ENCODE results near the gene CD164L2. TPM values are rescaled to one million over a fixed set of nuclear protein-coding genes. Genes with fewer than 3 reads are reported as not detected.

The CD164L2 gene
- total and polyA plus RNA-seq, 12 donors, result 0.11 to 2.6 (median 0.17) TPM; not detected in 6

DNA sequence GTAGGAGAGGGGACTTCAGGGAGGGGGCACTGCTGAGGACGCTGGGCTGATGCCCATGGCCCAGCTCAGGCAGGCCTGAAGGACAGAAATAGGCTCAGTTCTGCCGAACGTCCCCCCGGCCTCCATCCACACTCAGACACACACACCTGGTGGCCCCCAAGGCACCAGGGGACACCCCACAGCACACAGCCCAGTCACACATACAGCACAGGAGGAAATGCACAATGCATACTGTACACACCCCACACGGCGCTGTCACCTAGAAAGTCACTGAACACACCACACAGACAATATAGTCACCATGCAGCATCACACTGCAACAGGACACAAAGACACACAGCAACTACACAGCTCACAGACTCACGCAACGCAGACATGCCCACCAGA is 40.7 kb downstream of the CD164L2 start:
- TF ChIP-seq, protein P1, sequence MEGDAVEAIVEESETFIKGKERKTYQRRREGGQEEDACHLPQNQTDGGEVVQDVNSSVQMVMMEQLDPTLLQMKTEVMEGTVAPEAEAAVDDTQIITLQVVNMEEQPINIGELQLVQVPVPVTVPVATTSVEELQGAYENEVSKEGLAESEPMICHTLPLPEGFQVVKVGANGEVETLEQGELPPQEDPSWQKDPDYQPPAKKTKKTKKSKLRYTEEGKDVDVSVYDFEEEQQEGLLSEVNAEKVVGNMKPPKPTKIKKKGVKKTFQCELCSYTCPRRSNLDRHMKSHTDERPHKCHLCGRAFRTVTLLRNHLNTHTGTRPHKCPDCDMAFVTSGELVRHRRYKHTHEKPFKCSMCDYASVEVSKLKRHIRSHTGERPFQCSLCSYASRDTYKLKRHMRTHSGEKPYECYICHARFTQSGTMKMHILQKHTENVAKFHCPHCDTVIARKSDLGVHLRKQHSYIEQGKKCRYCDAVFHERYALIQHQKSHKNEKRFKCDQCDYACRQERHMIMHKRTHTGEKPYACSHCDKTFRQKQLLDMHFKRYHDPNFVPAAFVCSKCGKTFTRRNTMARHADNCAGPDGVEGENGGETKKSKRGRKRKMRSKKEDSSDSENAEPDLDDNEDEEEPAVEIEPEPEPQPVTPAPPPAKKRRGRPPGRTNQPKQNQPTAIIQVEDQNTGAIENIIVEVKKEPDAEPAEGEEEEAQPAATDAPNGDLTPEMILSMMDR (IDR thresholded peaks at IDR 0.05), result no peak
- no peak for TF ChIP-seq POLR2A (IDR thresholded peaks at IDR 0.05)
- 55 to 75% (median 73%) methylated on average over 5 to 8 of the region's 8 CpGs for WGBS, 4 donors
- H3K4me1 ChIP-seq (replicated peaks in 1 of 2), result peaks cover 0 to 8% of the 10 kb centered on the region in 2 donors
- no peaks in the 10 kb centered on the region for H3K36me3 ChIP-seq (replicated peaks in 1 of 2)
- no peaks in the 10 kb centered on the region for H3K9me3 ChIP-seq (replicated peaks in 1 of 3)
- H3K27ac ChIP-seq, result no peak overlapping the region
- no peak for DNase-seq
- H3K4me3 ChIP-seq, result no peak overlapping the region
- intact Hi-C loops (cut with DNase I), result no loop called here
- H3K27me3 ChIP-seq, result no peaks in the 10 kb centered on the region

DNA sequence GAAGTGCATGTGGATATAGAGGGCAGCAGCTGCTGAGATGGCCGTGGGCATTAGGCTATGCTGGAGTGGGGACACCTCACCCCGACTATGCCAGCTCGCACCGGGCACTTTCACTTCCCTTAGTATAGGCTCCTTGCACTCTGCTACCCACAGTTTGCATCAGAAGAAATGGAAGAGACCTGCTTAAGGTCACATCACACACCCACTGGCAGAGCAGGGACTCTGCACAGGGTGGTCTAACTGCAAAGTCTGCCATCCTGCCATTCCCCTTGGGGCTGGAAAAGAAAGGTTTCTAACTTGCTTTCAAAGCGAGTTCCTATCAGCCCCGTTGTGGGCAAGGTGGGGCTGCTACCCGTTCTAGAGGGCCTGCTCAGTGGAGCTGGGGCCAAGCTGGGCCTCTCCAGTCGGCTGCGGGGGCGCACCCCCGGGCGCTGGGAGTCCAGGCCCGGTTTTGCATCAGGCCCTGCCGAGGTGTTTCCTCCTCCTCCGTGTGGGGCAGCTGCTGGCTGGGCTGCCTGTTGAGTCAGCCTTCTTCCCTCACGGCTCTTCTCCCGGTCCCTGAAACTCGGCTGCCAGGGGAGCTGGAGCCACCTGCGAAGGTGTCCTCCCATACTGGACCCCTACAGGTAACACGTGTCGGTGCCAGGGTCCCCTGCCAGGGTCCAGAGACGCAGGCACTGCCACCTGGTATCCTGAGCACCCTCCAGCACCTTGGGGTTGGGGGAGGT is 41.4 kb downstream of the CD164L2 start, which contains the start of gene SYTL1:
SYTL1 (plus strand) TSS at position 498 of the 728 bp plus-strand sequence. CDS start 3,313 bp downstream, outside the sequence.
- Histone ChIP-seq H3K4me3 (no peak within 1 kb of the TSS), H3K27ac (peak within 1 kb of the TSS in 1 of 5 donors; percentile 29), H3K36me3 (replicated peaks in 1 of 2) (peaks cover 0 to under 1% of the 10 kb centered on the region in 2 donors), H3K9me3 (replicated peaks in 1 of 3) (no peaks in the 10 kb centered on the region), H3K27me3 (no peaks in the 10 kb centered on the region), H3K4me1 (replicated peaks in 1 of 2) (peaks cover 0 to 8% of the 10 kb centered on the region in 2 donors)
- intact Hi-C loops (cut with DNase I), result no loop called here
- TF ChIP-seq, protein P1 (IDR thresholded peaks at IDR 0.05), result no peak
- no peak for TF ChIP-seq POLR2A (IDR thresholded peaks at IDR 0.05)
- DNase-seq, result peak in 5 of 7 donors; percentile 51 to 62 (median 56)
- 22 to 43% (median 33%) methylated on average over 11 to 22 of the region's 22 CpGs for WGBS, 4 donors

DNA sequence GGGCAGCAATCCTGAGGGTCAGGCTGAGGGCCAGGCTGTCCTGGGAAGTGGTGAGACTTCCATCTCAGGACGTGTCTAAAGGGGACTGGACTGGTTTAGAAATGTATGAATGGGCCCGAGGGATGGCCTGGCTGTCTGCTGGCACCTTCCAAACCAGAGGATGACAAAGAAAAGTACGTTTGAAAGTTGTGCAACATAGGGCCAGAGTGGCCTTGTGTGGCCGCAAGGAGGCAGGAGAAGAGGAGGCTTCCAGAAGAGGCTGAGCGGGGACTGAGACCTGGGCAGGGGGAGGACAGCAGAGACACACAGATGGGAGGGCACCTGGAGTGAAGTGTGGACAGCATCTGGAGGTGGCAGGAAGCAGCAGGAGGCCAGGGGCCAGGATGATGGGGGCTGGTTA is 43.9 kb downstream of the CD164L2 start:
- H3K4me3 ChIP-seq, result no peak overlapping the region
- TF ChIP-seq, protein P1 (IDR thresholded peaks at IDR 0.05), result peak in 1 of 6 experiments; percentile 7
- no peak for TF ChIP-seq POLR2A (IDR thresholded peaks at IDR 0.05)
- 40 to 50% (median 44%) methylated on average over 5 of the region's 5 CpGs for WGBS, 4 donors
- H3K27ac ChIP-seq, result no peak overlapping the region
- H3K4me1 ChIP-seq (replicated peaks in 1 of 2), result peaks cover 0 to 8% of the 10 kb centered on the region in 2 donors
- peaks cover 0 to 25% of the 10 kb centered on the region in 2 donors for H3K36me3 ChIP-seq (replicated peaks in 1 of 2)
- intact Hi-C loops (cut with DNase I), result no loop called here
- H3K9me3 ChIP-seq (replicated peaks in 1 of 3), result no peaks in the 10 kb centered on the region
- H3K27me3 ChIP-seq, result no peaks in the 10 kb centered on the region
- peak in 1 of 7 donors; percentile 23 for DNase-seq

DNA sequence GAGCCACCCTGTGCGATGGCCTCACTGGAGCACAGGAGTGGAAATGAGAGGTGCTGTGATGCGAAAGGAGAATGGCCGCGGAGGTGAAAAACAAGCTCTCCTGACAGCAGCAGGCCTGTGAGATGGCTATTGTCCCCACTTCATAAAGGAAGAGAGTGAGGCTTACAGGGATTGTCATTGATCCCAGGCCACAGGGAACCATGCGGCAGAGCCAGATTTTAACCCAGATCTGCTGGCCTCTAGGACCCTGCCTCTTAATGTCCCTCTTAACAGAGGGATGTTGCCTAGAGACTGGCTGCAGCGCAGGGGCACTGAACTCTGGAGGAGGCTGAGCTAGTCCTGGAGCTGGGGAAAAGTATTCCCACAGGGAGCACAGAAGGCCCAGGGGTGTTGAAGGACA is 44.4 kb downstream of the CD164L2 start:
- intact Hi-C loops (cut with DNase I), result no loop called here
- H3K4me1 ChIP-seq (replicated peaks in 1 of 2), result peaks cover 0 to 8% of the 10 kb centered on the region in 2 donors
- no peaks in the 10 kb centered on the region for H3K27me3 ChIP-seq
- peaks cover 0 to 30% of the 10 kb centered on the region in 2 donors for H3K36me3 ChIP-seq (replicated peaks in 1 of 2)
- H3K9me3 ChIP-seq (replicated peaks in 1 of 3), result no peaks in the 10 kb centered on the region
- 89 to 96% (median 91%) methylated on average over 6 of the region's 6 CpGs for WGBS, 4 donors
- H3K4me3 ChIP-seq, result no peak overlapping the region
- no peak overlapping the region for H3K27ac ChIP-seq
- TF ChIP-seq, protein P1 (IDR thresholded peaks at IDR 0.05), result no peak
- TF ChIP-seq POLR2A (IDR thresholded peaks at IDR 0.05), result no peak
- DNase-seq, result no peak

Data from adrenal gland (tissue), 12 donors.